GM12872 (cell line): ENCODE data around the gene TSFM.

Experiments
- TF ChIP-seq, protein P1 (sequence below): IDR thresholded peaks from 3 replicates; pipeline ENCODE4 v1.5.1; 2011; ENCODE audit warnings: low read depth, mild to moderate bottlenecking, low read length, moderate library complexity; ENCODE audit not compliant: insufficient read depth

The TSFM gene

DNA sequence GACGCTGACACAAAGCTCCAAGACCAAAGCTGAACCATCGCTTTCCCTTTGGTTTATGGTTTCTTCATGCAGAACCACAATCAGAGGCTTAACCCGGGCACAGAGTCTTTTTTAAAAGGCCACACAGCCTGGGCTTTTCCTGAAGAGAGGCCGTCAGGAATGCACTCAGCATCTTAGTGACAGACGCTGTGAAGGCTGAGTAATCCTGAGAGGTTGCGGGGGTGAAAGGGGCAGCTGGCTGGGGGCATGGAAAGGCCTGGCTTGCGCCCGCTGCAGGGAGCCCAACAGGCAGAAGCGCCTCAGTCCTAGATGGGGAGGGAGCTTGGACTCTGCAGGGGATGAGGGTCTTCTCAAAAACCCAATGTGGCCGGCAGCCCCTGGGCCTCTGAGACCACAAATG is 50.4 kb downstream of the TSFM start:
- TF ChIP-seq, protein P1, sequence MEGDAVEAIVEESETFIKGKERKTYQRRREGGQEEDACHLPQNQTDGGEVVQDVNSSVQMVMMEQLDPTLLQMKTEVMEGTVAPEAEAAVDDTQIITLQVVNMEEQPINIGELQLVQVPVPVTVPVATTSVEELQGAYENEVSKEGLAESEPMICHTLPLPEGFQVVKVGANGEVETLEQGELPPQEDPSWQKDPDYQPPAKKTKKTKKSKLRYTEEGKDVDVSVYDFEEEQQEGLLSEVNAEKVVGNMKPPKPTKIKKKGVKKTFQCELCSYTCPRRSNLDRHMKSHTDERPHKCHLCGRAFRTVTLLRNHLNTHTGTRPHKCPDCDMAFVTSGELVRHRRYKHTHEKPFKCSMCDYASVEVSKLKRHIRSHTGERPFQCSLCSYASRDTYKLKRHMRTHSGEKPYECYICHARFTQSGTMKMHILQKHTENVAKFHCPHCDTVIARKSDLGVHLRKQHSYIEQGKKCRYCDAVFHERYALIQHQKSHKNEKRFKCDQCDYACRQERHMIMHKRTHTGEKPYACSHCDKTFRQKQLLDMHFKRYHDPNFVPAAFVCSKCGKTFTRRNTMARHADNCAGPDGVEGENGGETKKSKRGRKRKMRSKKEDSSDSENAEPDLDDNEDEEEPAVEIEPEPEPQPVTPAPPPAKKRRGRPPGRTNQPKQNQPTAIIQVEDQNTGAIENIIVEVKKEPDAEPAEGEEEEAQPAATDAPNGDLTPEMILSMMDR = no peak

DNA sequence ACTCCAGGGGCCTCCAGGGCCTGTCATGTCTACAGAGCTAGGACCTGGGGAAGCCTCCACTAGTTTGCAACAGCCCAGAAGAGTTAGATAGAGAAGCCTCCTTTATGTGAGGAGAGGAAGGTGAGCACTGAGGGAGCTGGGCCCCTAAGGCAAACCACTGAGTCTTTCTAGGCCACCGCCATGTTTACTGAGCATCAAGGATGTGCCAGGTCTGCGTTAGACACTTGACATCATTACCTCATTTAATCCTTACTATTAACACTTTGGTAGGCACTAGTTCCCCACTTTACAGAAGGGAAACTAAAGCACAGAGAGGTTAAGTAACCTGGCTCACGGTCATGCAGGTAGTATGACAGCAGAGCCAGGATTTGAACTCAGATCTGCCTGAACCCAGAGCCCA is 51.1 kb downstream of the TSFM start:
- TF ChIP-seq, protein P1 = no peak

DNA sequence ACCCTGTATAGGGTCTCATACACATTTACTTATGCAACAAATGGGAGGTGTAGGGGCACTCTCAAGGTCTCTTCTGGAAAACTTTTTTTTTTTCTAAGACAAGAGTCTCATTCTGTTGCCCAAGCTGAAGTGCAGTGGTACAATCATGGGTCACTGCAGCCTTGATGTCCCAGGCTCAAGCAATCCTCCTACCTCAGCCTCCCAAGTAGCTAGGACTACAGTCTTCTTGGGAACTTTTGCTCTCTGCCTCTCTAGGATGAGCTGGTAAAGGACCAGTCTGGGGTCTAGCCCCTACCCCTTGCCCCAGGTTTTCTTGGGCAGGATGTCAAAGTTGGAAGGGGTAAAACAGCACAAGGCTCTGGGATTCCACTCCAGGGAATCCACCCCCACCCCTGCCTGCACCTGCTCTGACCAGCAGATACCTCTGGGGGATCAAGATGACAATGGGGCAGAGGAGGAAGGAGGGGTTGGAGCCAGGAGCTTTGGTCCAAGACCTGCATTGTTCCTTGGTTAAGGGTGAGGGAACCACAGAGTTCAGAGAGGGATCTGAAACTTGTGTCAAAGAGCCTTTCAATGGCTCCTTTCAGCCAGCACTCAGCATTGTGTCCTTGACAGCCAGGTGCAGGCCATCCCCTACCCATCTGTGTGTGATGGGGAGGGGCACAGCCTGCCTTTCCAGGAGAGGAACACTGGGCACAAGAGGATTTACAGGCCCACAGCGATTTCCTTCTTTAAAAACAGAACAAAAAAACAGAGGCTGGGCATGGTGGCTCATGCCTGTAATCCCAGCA is 51.7 kb downstream of the TSFM start:
- TF ChIP-seq, protein P1 = no peak

DNA sequence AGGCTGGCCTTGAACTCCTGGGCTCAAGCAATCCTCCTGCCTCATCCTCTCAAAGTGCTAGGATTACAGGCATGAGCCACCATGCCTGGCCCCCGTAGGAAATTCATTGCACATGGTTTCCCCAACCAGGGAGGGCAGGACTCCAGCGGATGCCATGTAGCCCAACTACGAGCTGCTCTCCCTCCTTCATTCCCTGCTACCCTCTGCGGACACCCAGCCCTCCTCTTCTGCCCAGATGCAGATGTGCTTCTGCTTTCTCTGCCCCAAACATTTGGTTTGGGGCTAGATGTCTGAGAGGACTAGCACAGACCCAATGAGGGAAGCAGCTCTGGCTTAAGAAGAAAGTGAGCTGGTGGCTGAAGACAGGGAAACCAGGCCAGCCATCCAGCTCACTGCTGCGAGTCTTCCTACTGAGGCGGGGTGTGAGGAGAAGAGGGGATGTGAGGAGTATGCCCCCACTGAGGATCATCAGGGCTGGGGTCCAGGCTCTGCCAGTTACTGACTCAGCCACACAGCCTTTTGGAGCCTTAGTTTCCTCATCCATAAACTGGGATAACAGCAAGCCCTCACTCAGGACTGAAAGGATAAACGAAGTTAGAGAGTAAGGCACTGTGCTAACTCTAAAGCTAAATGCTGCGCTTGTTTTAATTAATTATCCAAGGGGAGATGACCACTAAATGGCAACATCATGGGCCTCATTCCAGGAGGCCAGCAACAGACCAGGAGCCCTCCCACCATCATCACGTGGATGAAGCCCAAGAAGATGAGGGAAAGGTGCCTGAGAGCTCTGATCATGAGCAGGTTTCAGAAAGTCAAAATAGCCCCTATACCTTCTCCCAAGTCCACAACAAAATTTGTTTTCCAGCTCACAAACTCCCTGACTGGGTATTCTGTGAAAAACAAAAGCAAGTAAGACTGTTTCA is 53.0 kb downstream of the TSFM start:
- TF ChIP-seq, protein P1 = no peak

DNA sequence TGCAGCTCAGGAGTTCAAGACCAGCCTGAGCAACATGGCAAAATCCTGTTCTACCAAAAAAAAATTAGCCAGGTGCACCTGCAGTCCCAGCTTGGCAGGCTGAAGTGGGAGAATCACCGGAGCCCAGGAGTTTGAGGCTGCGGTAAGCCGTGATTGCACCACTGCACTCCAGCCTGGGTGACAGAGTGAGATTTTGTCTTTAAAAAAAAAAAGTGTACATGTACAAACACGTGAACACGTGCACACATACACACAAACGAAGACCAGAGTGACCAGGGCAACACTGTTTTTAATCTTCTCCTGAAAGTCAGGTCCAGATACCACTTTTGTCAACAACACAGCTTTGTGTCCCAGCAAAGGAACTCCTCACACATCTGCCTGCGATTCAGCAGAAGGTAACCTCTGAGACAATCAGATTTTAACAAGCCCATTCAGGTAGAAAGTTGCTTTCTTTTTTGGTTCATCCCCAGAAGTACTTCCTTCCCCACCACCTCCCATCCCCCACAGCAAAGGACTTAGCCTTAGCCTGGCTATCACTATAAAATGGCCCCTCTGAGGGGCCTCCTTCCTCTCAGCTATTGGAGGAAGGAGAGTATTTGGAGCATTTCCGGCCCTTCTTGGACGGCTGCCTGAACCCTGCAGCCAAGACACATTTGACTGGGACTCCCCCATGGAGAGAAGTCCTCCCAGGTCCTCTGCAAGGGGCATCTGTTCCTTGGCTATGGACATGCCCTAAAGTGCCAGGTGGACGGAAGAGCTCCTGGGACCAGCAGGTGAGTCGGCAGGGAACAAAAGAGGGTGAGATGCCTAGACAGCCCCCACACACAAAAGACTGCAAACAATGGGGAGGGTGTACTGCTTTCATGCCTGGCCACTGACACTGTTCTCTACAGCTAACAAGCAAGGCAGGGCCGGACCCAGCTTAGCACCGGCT is 54.1 kb downstream of the TSFM start:
- TF ChIP-seq, protein P1 = no peak

DNA sequence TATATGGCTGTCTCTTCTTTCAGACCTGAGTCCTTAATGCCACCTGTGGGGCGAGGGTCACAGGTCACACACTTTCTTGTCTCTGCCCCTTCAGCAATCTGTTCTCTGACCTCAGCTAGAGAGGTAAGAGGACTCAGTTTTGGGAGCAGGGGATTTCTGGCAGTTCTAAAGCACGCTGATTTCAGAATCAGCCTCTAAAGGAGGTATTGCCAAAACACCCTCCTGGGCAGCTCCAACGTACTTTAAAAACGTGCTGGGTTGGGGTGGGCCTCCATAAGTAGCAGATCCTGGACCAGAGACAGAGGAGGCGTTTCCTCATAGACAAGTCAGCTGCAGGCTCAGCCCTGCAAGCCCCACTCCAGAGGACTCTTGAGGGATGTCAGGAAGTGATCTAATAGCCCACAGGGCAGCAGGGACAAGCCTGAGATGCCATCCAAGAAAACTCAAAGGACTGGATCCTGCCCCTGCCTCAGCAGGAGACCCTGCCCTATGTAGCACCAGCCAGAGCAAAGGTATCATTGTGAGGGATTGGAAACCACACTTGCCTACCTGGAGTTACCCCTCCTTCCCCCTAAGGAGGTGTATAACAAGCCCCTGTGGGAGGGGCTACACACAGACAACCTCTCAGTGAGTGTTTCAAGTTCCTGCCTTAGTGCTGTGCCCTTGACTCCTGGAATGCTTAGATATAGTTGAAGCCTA is 55.4 kb downstream of the TSFM start:
- TF ChIP-seq, protein P1 = no peak
